GM12873 (cell line): ENCODE measurements around the gene STAMBP.
A peak's percentile ranks its signal among the peaks of the same experiment; 100 is the strongest.
"Not testable (repeated sequence)": the region's sequence is repeated elsewhere in the genome, so short reads cannot be mapped to it uniquely, and the experiment has no call there.

Experiments used
- TF ChIP-seq, protein P1 (sequence below): IDR thresholded peaks from 2 replicates; pipeline ENCODE4 v1.5.1; 2012; ENCODE audit warnings: low read depth, mild to moderate bottlenecking, moderate library complexity, low read length, control low read depth; ENCODE audit not compliant: insufficient read depth; ENCODE audit errors: missing control alignments

The STAMBP gene

GRCh38 chr2:73828818-73829570, at the start of gene STAMBP:
TSS of gene STAMBP (plus strand) at chr2:73828961. CDS start at chr2:73830857, 1,896 bp downstream.
- TF ChIP-seq, protein P1, sequence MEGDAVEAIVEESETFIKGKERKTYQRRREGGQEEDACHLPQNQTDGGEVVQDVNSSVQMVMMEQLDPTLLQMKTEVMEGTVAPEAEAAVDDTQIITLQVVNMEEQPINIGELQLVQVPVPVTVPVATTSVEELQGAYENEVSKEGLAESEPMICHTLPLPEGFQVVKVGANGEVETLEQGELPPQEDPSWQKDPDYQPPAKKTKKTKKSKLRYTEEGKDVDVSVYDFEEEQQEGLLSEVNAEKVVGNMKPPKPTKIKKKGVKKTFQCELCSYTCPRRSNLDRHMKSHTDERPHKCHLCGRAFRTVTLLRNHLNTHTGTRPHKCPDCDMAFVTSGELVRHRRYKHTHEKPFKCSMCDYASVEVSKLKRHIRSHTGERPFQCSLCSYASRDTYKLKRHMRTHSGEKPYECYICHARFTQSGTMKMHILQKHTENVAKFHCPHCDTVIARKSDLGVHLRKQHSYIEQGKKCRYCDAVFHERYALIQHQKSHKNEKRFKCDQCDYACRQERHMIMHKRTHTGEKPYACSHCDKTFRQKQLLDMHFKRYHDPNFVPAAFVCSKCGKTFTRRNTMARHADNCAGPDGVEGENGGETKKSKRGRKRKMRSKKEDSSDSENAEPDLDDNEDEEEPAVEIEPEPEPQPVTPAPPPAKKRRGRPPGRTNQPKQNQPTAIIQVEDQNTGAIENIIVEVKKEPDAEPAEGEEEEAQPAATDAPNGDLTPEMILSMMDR, result no peak

DNA sequence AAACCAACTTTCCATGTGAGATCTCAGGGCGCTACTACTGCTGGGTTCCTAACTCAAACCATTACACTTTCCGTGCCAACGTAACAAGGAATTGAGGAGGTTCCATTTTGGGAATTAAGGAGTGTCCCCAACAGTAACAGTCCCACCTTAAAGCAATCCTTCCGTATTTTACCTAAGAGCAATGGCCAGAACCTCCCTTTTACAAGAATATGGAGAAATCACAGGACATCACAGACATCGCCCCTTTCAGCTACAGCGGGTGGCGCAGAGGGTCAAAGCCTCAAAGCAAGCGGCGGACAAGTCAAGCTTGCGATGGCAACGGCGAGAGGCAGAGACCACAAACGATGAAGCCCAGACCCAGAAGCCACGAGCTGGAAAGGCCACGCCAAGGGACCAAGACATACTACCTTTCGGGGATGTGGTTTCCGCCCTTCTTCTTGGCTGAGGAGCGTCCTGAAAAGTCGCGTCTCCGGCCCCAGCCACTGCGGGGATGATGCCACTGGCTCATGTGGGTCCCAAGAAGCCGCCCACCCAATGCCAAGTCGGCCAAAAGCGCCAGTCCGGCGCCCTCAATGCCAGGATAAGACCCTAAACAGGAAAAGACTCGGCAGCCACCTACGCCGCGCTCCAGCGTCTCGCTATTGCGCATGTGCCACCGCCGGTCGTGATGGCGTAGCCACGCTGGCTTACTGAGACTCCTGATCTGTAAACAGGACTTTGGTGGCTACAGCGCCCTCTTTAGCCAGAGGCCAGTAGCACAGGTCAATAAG, 49.1 kb upstream of the STAMBP start, which contains the start of gene DUSP11:
Gene DUSP11, minus strand, starts transcription at position 637 of the 770 bp plus-strand sequence. Its CDS starts 129 bp downstream, at position 508.
- TF ChIP-seq, protein P1, result peak; percentile 96

DNA sequence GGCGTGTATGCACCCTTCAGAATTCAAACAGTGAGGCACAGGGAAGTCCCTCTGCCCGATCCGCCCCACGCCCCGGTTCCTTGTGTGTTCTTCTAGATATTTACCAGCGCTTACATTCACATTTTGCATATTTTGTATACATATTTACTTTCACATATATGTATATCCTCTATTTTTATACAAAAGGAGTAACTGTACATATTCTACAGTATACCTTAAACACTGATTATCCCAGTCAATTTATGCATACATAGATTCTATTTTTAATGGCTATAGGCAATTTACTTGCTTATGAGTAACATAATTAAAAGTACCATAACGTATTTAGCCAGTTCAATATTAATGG, 48.6 kb upstream of the STAMBP start:
- TF ChIP-seq, protein P1, result no peak

GRCh38 chr2:73783883-73784282, 44.9 kb upstream of the STAMBP start, which contains the start of gene C2orf78:
TSS of gene C2orf78 (plus strand) at chr2:73784183. CDS start at chr2:73784310, 127 bp downstream.
- TF ChIP-seq, protein P1, result not testable (repeated sequence)

DNA sequence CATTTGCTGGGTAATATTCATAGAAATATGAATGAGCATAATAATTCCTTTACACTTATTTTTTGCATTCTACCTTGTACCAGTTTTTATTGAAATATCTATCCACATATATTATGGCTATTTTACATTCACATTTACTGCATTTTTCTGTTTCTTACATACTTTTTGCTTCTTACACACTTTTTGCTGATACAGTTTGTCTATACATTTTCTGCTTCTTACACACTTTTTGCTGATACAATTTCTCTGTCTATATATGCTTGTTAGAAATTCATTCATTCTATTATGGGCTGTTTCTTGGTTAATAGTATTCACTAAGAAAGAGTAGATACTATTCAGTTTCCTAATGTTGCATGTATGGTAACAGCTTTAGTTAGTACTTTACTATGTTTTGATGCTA, 16.9 kb upstream of the STAMBP start:
- TF ChIP-seq, protein P1, result no peak

DNA sequence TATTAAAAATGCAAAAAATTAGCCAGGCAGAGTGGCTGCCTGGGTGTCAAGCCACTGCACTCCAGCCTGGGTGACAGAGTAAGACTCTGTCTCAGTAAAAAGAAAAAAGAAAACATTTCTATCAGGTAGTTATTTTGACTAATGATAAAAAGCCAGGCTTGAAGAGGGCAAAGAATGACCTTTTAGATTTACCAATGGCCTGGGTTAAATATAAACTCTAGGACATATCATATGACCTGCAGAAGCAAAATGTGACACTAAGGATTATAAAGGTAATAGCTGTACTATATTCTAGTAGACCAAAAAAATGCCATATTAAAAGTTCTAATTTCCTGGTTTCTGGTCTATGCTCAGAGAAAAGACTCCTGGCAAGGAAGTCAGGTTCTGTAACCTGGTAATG, 16.1 kb upstream of the STAMBP start:
- TF ChIP-seq, protein P1, result no peak

DNA sequence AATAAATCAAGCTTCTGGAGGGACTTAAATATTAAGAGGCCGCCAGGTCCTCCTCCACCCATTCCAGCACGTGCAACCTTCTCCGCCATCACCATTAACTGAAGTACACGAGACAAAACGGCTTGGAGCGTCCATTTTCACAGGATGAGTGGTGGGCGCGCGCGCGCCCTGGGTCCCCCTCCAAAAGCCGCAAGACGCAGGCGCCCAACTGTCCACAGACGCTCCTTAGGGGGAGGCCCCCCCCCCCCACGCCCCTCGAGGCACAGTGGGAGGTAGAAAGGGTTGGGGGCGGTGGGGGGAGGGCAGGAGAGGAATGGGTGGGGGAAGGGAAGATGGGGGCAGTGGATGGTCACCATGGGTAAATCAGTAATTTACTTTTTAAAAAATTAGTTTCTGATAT, 10.5 kb upstream of the STAMBP start:
- TF ChIP-seq, protein P1, result no peak
